SK-N-SH (cell line): ENCODE data around the gene CASP8AP2.

Experiments used
- CHD2 ChIP-seq: fragments of 150-350 bp; IDR thresholded peaks from 2 replicates; pipeline ENCODE4 v1.6.1; 2018; ENCODE audit warnings: low read length; ENCODE audit not compliant: partially characterized antibody
- CTCF ChIP-seq: fragments of 200-600 bp; sonication (generic); IDR thresholded peaks from 2 replicates; pipeline ENCODE4 v1.6.1; 2017; ENCODE audit warnings: antibody characterized with exemption, mild to moderate bottlenecking, moderate library complexity
- FOXM1 ChIP-seq: IDR thresholded peaks from 2 replicates; pipeline ENCODE4 v1.4.0; 2012; ENCODE audit warnings: low read depth, mild to moderate bottlenecking
- MXI1 ChIP-seq: IDR thresholded peaks from 2 replicates; pipeline ENCODE4 v1.6.1; 2012; ENCODE audit warnings: mild to moderate bottlenecking, low read depth, low read length, improper control_type of control experiment
- NRF1 ChIP-seq: IDR thresholded peaks from 2 replicates; pipeline ENCODE4 v1.6.1; 2012; ENCODE audit warnings: low read depth, mild to moderate bottlenecking, low read length
- RCOR1 ChIP-seq: fragments of 150-350 bp; IDR thresholded peaks from 2 replicates; pipeline ENCODE4 v1.6.1; 2017; ENCODE audit warnings: antibody characterized with exemption, low read length
- REST ChIP-seq: IDR thresholded peaks from 2 replicates; pipeline ENCODE4 v1.6.1; 2012; ENCODE audit warnings: mild to moderate bottlenecking, low read depth, low read length, moderate library complexity
- SIN3A ChIP-seq: IDR thresholded peaks from 2 replicates; pipeline ENCODE4 v1.6.1; 2012; ENCODE audit warnings: low read depth, mild to moderate bottlenecking, low read length, moderate library complexity, borderline replicate concordance
- TAF1 ChIP-seq: IDR thresholded peaks from 2 replicates; pipeline ENCODE4 v1.6.1; 2012; ENCODE audit warnings: low read depth, mild to moderate bottlenecking, low read length, moderate library complexity, borderline replicate concordance
- TCF12 ChIP-seq: IDR thresholded peaks from 2 replicates; pipeline ENCODE4 v1.4.0; 2012
- TEAD4 ChIP-seq: IDR thresholded peaks from 2 replicates; pipeline ENCODE4 v1.4.0; 2012; ENCODE audit warnings: mild to moderate bottlenecking, borderline replicate concordance; ENCODE audit not compliant: insufficient read depth
- YY1 ChIP-seq: IDR thresholded peaks from 2 replicates; pipeline ENCODE4 v1.4.0; 2012; ENCODE audit warnings: low read depth, mild to moderate bottlenecking

GRCh38 chr6:89830170-89830809 lies 610 bp downstream of the CASP8AP2 start:
- TF ChIP-seq CTCF (no peak), CHD2 (no peak), TCF12 (no peak), FOXM1 (no peak), MXI1 (no peak), SIN3A (no peak), TEAD4 (no peak), NRF1 (no peak), RCOR1 (no peak), REST (no peak), TAF1 (no peak), YY1 (no peak)
